ENCODE measurements around the gene TTC31. TPM values are rescaled to one million over a fixed set of nuclear protein-coding genes. Genes with fewer than 3 reads are reported as not detected.
"Not testable (repeated sequence)": the region's sequence is repeated elsewhere in the genome, so short reads cannot be mapped to it uniquely, and the experiment has no call there.

Gene TTC31
- total RNA-seq, 3 donors from 2014 or later = 27.2 to 34.1 (median 30.9) TPM

DNA sequence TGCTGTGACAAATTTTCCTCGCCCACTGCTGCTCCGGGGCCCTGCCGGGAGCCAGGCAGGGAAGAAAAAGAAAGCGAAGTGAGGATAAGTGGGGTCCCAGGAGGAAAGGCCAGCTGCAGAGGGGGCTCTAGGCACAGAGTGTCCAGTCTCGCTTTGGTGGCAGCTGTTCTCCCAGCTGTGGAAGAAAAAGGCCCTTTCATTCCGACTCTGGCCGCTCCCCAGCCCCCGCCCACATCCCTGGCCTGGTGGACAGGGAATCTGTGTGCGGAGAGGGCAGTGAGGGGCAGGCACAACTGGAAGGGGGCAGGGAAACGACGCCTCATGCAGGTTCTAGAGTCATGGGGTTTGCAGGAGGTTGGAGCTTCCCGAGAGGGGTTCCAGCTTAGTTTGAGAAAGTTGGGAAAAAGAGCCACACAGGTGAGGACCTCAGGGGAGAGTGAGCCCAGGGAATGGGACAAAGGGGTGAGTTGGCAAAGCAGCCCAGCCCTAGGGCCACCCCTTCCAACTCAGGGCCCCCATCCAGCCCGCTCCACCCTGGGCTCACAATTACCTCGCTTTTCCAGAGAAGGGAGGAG, 43.0 kb upstream of the TTC31 start:
- peak; percentile 58 to 71 (median 70) for DNase-seq
- intact Hi-C loops (cut with DNase I, micrococcal nuclease) = no loop called here

DNA sequence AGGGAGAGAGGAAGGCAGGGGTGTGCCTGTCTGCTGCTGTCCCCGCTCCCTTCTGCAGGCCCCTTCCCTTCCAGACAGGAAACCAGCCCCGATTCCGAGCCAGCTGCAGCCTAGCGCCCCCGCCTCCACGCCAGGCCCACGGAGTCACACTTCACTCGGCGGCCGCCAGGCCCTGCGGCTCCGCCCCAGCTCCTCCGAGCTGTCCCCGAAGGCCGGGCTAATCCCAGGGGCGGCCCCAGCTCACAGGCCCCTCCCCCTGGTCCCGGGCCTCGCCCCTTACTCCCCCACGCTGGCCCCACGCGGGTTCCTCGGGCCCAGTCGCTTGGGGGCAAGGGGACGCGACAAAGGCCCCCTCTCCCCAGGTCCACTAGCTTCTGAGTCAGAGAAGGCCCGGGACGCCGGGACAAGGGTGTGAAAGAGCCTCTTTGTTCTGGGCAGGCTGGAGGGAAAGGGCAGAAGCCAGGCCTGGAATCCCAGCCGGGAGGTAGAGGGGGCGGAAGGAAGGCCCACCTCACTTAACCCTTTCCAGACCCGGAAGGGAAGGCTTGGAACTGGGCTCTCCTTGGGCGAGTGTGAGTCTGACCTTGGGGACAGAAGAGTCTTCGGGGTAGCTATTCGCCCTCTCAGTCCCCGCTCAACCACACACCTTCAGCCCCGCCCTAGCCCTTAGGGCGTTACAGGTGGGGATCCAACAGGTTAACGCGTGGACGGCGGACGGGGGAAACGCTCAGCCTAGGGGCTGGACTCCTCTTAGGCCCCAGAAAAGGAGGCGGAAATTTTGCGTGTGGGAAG, 42.3 kb upstream of the TTC31 start:
- H3K36me3 ChIP-seq (ENCODE audit: low read depth) = no peaks in the 10 kb centered on the region
- ATAC-seq = peak; percentile 81
- H3K4me3 ChIP-seq = peak overlapping the region; percentile 38
- intact Hi-C loops (cut with DNase I, micrococcal nuclease) = no loop called here
- TF ChIP-seq, protein P1, sequence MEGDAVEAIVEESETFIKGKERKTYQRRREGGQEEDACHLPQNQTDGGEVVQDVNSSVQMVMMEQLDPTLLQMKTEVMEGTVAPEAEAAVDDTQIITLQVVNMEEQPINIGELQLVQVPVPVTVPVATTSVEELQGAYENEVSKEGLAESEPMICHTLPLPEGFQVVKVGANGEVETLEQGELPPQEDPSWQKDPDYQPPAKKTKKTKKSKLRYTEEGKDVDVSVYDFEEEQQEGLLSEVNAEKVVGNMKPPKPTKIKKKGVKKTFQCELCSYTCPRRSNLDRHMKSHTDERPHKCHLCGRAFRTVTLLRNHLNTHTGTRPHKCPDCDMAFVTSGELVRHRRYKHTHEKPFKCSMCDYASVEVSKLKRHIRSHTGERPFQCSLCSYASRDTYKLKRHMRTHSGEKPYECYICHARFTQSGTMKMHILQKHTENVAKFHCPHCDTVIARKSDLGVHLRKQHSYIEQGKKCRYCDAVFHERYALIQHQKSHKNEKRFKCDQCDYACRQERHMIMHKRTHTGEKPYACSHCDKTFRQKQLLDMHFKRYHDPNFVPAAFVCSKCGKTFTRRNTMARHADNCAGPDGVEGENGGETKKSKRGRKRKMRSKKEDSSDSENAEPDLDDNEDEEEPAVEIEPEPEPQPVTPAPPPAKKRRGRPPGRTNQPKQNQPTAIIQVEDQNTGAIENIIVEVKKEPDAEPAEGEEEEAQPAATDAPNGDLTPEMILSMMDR (IDR thresholded peaks at IDR 0.05) = no peak
- peaks cover 12% of the 10 kb centered on the region for H3K4me1 ChIP-seq (ENCODE audit: low read depth)
- no peaks in the 10 kb centered on the region for H3K9me3 ChIP-seq
- peak; percentile 87 to 91 (median 90) for DNase-seq

More for the DNA sequence above, 43.0 kb upstream of the TTC31 start:
- Histone ChIP-seq H3K4me3 (no peak overlapping the region), H3K36me3 (ENCODE audit: low read depth) (no peaks in the 10 kb centered on the region), H3K9me3 (no peaks in the 10 kb centered on the region), H3K4me1 (ENCODE audit: low read depth) (peaks cover 12% of the 10 kb centered on the region)
- no peak for ATAC-seq
- TF ChIP-seq, protein P1 (IDR thresholded peaks at IDR 0.05) = no peak

DNA sequence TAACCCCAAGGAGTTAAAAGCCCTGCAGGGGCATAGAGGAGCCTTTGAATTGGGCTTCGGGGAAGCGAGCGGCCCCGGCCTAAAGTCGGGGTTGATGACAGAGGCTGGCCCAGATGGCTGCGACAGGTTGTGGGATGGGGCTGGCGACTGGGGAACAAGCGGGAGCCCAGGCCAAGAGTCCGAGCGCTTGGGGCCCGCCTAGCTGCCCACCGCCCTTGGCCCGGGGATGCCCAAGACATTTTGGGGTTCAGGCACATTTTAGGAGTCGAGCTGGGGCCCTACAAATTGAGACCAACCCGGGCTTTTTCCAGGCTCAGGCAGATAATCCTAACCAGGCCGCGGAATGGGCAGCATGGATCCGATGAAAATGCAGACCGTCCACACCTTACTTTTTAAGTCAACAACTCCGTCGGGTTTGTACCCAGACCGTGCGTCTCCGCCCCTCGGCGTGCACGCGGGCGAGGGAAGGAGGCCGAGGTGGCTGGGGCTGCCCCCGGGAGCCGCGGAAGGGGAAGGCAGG, 41.7 kb upstream of the TTC31 start:
- ATAC-seq = peak; percentile 41
- Histone ChIP-seq H3K4me3 (peak overlapping the region; percentile 38), H3K36me3 (ENCODE audit: low read depth) (no peaks in the 10 kb centered on the region), H3K4me1 (ENCODE audit: low read depth) (peaks cover 12% of the 10 kb centered on the region), H3K9me3 (no peaks in the 10 kb centered on the region)
- DNase-seq = no peak
- TF ChIP-seq, protein P1 (IDR thresholded peaks at IDR 0.05) = no peak
- intact Hi-C loops (cut with DNase I, micrococcal nuclease) = no loop called here

DNA sequence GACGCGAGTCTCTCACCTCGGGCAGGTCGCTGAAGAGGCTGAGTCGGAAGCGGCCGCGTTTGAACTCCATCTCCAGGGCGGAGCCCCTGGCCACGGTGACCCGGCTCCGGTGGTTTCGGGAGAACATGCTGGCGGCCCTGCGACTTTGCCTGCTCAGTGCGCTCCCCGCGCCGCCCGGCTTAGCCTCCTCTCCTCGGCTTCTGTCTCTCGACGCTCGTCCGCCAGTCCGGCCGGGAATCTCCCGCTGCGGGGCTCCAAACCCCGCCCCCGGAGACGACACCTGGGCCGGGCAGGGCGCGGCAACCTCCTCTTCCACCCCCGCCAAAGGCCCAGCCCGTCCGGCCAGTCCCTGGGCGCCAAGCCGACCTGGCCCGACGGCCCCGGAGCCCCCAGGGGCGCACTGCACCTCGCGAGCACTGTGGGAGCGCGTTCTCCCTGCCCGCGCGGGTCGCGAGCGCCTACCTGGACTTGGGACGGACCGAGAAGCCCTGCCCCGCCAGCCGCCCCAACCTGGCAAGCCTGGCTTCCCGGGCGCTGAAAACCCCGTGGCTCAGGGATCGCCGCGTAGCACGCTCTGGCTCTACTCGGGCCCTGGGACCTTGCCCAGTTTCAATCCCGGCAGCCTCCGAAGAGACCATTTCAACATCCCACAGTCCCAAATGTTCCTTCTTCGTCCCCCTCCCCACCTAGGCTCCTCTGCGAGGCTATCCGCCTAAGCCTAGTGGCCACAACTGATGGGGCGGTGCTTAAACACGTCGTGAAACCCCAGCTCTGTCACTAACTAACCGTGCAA, 41.0 kb upstream of the TTC31 start, which contains the start of gene RTKN:
RTKN (minus strand) TSS at position 248 of the 793 bp plus-strand sequence; CDS start at position 127, 121 bp downstream.
- peak; percentile 82 to 89 (median 87) for DNase-seq
- intact Hi-C loops (cut with DNase I, micrococcal nuclease) = no loop called here

DNA sequence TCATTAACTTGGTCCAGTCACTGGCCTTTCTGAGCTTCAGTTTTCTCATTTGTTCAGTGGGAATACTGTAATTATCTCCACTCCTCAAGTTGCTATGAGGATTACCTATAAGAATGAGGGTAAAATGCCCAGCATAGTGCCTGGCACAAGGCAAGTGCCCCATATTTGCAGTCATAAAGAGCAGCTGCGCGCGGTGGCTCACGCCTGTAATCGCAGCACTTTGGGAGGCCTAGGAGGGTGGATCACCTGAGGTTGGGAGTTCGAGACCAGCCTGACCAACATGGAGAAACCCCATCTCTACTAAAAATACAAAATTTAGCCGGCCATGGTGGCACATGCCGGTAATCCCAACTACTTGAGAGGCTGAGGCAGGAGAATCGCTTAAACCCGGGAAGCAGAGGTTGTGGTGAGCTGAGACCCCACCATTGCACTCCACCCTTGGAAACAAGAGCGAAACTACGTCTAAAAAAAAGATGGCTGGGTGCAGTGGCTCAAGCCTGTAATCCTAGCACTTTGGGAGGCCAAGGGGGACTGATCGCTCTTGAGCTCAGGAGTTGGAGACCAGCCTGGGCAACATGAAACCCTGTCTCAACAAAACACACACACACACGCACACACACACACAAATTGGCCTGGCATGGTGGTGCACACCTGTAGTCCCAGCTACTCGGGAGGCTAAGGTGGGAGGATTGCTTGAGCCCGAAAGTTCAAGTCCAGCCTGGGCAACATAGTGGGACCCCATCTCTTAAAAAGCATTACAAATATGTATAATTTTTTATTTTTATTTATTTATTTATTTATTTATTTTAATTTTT, 40.2 kb upstream of the TTC31 start:
- H3K4me1 ChIP-seq (ENCODE audit: low read depth) = peaks cover 12% of the 10 kb centered on the region
- H3K36me3 ChIP-seq (ENCODE audit: low read depth); intact Hi-C loops (cut with DNase I, micrococcal nuclease); H3K4me3 ChIP-seq; H3K9me3 ChIP-seq; ATAC-seq: not testable (repeated sequence)
- DNase-seq = peak in 1 of 3 donors; percentile 68

More for the DNA sequence above, 41.0 kb upstream of the TTC31 start, which contains the start of gene RTKN:
- H3K4me3 ChIP-seq = peak within 1 kb of the TSS; percentile 38
- ATAC-seq = peak; percentile 81
- H3K9me3 ChIP-seq = no peaks in the 10 kb centered on the region
- TF ChIP-seq, protein P1 (IDR thresholded peaks at IDR 0.05) = no peak
- H3K4me1 ChIP-seq (ENCODE audit: low read depth) = peaks cover 12% of the 10 kb centered on the region
- no peaks in the 10 kb centered on the region for H3K36me3 ChIP-seq (ENCODE audit: low read depth)

All from mucosa of descending colon (tissue), 3 donors.